Ammon's horn (tissue), 1 donor: ENCODE measurements around the gene EHMT1.

ENCODE experiments used
- DNase-seq: peaks from one replicate; pipeline ENCODE4 v3.0.0-alpha.2; 2016; ENCODE audit warnings: low spot score

EHMT1 gene

DNA sequence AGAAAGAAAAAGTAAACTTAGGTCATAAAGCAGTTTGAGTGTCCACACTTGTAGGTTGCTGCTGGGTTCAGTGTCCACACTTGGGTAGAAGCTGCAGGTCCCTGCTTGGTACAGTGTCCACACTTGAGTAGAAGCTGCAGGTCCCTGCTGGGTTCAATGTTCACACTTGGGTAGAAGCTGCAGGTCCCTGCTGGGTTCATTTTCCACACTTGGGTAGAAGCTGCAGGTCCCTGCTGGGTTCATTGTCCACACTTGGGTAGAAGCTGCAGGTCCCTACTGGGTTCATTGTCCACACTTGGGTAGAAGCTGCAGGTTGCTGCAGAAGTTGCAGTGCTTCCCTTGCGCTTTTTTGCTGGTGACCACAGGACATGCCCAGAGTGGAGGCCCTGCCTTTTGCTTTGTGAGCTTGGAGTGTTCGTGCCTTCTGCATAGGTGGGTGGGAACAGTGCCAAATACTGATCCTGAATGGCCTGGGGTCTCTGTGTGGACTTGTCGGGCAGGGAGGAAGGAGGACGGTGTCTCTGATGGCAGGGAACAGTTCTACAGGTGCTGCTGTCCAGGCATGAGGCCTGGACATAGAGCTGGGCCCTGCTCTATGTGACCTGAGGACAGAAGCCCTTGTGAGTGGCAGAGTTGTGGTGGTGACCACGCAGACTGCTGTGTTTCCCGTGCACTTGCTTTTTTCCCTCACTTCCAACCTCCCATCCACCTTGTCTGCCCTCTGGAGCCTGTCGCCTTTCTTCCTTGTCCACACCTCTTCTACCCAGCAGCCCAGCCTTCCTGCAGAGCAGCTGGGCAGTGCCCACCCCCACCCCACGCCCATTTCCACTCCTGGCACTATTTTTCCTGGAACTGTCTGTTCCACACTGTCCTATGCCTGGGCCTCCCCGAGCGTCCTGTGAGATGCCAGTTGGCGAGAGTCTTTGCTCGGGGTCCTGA lies 120.8 kb downstream of the EHMT1 start:
- DNase-seq, result no peak

DNA sequence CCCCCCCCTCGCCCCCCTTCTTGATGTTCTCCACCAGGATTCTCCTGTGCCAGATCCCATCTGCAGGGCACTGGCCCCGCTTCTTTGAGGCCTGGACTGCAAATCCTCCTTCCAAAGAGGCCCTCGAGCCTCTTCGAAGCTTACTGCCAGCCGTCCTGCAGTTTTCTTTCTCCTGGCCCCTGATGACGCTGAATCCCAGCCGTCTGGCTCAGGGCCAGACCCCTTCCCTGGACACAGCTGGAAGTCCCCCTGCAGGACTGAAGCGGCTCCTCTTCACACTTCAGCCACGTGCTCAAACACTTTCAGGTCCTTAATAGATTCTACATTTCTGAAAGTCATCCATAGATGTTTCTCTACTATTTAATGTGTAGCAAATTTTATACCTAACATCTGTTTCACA lies 121.5 kb downstream of the EHMT1 start:
- DNase-seq, result no peak

DNA sequence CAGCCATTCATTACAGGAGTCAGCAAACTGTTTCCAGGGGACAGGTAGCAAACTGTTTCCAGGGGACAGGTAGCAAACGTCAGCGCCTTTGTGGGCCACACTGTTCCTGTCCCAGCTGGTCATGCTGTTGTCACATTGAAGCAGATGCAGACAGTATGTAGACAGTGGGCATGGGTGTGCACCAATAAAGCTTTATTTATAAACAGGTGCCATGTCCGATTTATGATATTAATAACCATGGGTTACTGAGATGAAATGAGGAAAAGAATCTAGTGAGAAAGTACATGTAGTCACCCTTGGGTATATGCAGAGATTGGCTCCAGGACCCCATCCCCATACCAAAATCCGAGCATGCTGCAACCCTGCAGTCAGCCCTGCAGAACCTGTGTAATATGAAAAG lies 122.5 kb downstream of the EHMT1 start:
- DNase-seq, result no peak

DNA sequence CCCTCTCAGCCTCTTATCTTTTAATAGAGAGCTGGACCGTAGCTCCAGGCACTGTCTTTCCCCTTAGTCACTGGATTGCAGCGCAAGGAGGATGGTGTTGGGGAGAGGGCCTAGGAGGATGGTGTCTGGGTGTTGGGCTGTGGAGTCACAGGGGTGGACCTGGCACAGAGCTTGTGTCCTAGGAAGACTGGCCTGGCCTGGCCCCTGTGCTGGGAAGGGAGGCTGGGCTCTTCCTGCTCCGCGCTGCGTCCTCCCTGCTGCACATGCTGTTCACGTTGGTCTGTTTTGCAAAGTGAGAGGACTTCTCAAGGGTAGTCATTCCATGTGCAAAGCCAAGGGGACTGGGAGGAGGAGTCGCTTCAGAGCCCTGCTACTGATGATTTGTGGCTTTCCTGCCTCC lies 123.9 kb downstream of the EHMT1 start:
- DNase-seq, result peak; percentile 45

DNA sequence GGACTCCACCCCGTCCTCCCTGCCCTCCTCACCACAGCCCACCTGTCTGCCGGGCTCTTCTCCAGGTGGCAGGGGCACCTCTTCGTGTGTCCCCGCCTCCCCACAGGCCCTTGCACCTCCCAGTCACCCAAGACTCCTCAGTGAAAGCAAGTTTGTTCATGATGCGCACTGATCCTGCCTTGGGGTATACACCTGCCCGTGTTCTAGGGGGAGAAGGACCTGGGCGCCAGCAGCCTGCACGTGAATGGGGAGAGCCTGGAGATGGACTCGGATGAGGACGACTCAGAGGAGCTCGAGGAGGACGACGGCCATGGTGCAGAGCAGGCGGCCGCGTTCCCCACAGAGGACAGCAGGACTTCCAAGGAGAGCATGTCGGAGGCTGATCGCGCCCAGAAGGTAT lies 124.9 kb downstream of the EHMT1 start:
- no peak for DNase-seq

DNA sequence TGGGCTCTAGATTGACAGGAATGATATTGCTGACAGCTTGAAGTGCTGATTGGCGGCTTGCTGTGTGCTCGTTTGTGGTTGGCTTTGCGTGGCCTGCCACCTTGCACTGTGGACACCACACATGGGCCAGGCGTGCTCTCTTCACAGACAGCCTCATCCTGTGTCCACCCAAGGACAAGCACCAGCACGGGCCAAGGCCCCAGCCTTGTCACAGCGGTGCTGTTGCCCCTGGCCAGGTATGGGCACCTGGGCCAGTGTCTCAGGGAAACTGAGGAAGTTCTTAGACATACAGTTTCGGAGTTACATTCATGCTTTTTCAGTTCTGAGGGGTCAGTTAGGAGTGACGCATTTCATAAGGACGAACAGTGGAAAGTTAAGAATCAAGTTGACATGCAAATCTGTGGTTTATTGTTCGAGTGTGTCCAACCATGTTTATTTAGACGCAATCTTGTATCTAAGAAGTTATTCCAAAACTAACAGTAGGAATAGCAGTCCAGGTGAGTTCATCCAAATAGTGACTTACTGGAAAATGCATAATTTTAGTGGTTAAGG lies 125.9 kb downstream of the EHMT1 start:
- DNase-seq, result no peak

DNA sequence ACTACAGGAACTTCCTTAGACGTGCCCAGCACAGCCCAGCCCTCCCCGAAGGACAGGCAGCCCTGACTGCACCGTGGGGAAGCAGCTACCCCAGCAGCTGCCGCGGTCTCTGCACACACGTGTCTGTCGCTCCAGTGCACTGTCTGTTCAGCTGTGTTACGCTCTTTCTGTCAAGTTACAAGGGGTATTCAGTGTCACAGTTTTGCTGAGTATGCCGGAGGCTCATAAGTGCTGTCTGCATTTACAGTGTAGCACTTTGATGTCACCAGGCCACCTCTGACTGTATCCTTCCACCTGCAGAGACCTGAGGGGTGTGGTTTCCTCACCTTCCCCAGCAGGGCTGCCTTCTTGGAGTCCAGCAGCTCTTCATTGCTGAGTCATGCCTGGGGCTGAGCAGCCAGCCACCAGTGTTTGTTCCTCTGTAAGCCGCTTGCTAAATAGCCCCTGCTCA lies 126.8 kb downstream of the EHMT1 start:
- DNase-seq, result no peak

DNA sequence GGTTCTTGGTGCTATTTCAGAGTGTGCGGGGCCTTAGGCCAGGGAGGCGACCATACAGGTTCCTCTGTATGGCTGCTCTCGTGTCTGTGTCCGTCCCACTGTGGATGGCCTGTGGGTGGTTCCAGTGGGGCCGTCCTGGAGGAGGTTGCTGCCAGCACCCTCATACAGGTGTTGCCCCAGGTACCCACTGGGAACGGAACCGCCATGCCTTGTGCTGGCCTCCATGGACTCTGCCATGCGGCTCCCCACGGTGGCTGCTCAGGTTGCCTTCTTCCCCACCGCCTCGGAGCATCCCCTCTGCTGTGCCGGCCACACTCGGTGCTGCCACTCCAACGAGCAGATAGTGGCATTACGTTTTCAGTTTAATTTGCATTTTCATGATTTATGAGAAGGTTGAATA lies 129.5 kb downstream of the EHMT1 start:
- no peak for DNase-seq

DNA sequence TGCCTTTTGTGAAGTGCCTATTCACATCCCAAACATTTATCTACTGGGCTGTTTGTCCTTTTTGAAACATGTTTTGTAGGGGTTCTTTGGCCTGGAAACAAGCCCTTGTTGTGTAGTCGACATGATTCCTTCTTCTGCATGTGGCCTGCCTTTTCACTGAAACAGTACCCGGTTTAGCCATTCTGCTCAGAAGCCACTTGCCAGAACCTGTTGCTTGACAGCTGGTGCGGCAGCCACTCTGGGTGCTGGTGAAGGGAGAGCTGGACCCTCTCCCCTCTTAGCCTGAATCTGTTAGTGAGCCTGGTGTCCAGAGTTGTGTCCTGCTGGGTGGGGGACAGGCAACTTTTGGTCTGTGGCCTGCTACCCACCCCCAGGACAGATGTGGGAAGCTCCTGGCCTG lies 129.9 kb downstream of the EHMT1 start:
- no peak for DNase-seq

DNA sequence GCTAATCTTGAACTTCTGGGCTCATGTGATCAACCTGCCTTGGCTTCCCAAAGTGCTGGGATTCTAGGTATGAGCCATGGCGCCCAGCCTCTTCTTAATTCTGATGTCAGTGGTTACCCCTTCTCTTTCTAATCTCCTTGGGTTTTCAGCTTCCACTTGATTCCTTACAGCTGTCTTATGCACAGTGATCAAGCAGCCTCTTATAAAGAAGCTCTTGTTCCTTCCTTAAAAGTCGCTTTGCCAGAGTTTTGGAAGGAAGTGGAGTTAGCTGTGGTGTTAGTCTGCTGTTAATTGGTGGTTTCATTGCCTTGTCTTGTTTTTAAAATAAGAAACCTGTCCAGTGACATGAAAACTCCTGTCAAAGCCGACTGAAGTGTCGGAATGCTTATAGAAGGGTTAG lies 130.7 kb downstream of the EHMT1 start:
- no peak for DNase-seq

DNA sequence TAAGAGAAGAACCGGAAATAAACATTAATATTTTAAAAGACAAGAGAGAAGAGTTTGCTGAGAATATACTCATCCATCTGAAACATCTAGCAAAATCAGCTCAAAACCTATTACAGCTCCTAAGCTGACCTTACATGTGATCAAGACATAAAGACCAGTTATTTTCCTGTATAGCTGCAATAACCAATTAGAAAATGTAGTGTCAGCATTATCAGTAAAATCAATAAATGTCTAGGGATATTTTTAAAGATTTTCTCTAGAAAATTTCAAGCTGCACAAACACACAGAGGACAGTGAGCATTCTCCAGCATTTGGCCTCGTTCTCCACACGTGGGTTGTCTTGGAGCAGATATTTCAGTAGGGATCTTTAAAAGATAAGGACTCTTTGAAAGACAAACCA lies 131.2 kb downstream of the EHMT1 start:
- DNase-seq, result no peak

DNA sequence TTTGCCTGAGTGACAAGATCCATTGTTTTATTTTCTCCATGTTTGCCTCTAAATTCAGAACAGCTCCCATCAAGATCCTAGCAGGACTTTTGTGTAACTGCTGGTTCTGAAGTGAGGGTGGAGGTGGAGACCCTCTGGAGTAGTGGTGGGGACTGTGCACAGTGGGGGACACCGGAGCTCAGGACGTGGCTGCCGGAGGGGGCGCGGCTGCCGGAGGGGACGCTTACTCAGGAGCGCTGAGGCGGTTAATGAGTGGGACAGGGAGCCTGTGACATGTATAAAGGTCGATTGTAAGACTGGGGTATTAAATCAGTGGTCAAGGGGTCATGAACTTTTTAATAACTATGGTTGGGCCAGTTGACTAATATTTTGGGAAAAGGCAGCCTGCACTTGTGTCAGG lies 131.8 kb downstream of the EHMT1 start:
- DNase-seq, result no peak

DNA sequence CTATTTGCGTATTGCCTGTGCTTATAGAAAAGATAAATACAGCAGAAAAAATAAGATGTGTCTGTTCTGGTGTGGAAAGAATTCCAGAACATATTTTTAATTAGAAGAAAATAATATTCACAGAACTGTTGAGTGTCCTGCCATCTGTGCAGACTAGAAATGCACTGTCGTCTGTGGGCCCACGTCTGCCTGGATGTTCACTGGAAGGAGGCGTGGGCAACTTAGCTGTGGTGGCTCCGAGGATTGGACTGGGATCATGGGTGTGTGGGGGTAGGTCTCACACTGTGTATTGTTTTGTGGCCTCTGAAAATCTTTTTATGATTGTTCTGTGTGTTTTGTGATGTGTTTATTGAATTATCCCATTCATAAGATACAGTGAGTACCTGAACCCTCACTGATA lies 132.8 kb downstream of the EHMT1 start:
- peak; percentile 50 for DNase-seq

DNA sequence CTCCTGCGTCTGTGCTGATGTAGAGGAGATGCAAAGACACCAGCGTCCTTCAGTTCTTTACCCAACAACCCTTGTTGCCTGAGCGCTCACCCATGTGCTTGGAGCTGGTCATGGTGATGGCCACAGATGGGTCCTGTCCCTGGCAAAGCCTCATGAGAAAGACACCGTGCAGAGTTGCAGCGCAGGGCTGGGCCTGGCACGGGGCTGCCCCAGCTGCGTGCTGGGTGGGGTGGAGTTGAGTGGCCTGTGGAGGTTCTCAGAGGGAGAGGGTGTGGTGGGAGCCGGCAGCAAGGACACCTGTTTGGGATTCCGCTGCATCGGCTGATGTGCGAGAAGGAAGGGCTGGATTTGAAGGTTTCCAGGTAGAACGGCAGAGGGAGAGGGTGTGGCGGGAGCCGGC lies 133.6 kb downstream of the EHMT1 start:
- no peak for DNase-seq

DNA sequence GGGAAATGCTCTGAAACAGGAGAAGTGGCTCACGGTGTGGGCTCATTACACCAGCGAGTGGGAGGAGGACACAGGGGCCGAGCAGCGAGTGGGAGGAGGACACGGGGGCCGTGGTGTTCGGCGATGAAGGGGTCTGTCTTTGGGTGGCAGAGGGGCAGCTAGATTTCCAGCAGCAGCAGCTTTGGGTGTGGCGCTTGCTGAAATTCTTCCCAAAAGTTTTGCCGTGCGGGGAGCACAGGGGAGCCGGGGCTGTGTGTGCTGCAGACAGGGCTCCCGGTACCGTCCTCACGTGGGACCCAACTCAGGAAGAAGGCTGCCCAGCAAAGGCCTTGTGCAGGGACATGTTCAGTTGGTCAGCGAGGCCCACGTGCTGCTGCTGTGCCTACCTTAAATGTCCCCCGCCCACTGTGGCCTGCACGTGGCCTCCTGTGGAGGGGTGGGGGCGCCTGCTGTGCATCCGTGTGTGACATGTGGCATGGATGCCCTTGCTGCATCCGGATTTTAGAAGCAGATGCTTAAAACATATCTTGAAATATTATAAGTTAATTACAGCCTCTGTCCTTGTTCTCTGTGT lies 134.5 kb downstream of the EHMT1 start:
- DNase-seq, result no peak

DNA sequence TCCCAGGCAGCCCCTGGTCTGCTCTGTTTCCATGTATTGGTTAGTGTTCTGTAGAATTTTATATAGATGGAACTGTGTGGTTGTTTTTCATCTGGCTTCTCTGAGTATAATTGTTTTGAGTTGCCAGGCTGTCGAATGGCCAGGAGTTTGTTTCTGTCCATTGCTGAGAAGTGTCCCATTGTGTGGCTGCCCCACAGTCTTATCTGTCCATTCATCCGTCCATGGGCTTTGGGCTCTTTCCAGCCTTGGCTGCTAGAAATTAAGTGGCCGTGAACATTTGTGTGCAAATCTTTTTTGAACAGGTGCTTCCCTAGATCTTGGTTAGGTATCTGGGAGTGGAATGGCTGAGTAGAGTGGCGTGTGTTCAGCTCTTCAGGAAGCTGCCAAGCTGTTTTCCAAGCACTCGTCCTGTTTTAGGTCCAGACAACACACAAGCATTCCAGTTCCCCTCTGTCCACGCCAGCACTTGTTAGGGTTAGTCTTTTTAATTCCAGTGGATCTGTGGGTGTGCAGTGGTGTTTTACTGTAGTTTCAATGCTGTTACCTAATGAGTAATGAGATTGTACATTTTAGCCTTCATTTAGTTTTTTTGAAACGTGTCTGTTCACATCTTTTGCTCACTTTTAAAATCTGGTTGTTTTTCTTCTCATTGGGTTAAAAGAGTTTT lies 136.6 kb downstream of the EHMT1 start:
- no peak for DNase-seq

DNA sequence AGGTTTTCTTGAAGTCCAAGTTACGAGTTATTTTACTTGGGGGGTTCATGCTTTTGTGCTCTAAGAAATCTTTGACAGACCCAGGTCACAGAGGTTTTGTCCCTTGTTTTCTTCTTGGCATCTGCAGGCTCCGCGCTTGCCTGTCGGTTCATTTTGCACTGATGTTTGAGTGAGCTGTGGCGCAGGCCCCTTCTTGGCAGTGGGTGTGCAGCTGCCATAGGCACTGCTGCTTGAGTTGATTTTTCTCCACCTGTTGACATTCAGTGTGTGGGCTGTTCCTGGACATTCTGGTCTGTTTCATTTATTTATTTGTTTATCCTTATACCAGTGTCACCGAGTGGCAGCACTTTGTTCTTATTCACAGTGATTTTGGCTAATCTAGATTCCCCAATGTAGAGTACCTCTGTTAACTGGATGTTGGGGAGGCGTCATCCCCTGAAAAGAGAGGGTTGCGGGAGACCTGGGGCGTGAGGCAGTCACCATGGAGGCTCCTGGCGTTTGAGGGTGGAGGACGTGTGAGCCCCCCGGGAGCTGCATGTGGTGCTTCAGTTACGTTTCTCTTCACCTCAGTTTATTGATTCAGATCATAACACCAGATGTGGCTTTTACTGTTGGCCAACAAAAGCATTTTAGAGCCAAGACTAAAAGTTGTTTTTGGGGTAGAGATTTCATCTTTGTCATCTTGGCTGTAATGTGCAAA lies 137.4 kb downstream of the EHMT1 start:
- DNase-seq, result no peak

DNA sequence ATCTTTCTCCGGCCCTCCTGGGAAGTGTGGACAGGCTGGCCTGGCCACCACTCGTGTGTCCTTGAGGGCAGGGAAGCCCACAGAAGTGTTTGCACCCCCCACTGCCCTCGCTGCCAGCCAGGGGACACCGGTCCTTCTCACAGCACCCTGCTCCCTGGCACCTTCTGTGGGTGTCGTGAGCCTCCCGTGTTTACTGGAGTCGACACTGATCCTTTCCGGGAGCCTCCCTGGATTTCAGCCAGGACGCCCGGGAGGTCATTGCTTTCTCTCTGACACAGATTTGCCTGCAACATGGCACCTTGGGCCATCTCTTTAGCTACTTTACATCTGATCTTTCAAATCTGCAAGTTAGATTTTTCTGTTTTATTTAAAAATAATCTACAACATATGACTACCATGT lies 138.3 kb downstream of the EHMT1 start:
- no peak for DNase-seq

DNA sequence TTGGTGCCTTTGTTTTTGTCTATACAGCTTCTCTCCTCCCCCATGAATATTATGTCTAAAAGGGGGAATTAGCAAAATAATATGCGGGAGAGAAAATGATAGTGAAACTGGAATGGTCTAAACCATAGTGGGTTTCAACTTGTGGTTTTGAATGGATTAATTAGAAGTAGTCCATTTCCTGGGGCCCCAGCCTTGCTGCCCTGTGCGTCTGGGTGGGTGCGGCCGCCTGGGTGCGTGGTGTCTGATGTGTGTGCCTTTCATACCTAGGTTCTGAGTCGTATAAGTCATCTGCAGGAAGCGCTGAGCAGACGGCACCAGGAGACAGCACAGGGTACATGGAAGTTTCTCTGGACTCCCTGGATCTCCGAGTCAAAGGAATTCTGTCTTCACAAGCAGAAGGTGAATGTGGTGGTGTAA lies 138.8 kb downstream of the EHMT1 start:
- DNase-seq, result no peak

DNA sequence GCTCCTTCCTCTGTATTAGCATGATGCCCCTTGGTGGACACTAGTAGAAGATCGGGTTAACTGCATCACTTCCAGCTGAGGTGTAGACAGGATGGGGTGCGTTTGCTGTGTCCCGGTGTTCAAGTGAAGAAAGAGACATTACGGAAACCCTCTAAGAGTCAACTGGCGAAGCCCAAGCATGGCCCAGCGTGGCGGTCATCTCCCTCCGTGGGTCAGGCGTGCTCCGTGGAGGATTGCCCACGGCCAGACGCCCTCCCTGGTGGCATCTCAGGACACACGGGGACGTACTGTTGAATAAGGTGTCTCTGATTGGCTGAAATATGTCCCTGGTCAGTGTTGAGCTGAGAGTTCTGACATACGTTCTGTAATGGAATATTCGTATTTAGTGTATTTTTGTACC lies 139.3 kb downstream of the EHMT1 start:
- DNase-seq, result no peak

DNA sequence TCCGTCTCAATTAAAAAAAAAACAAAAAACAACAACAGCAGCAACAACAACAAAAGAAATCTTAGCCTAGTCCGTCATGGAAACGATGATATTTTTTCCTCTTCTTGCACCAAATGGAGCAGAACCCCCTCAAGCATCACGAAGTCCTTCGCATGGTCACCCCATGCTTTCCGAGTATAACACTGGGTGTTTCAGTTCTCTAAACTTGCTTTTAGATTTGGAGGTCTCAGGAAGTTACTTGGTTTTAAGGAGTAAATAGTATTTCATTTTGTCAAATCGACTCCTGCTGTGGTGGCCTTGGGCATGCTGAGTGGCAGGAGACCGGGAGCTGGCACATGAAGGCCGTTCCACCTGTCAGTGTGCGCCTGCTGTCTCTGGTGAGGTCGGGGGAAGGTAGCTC lies 140.3 kb downstream of the EHMT1 start:
- DNase-seq, result no peak

DNA sequence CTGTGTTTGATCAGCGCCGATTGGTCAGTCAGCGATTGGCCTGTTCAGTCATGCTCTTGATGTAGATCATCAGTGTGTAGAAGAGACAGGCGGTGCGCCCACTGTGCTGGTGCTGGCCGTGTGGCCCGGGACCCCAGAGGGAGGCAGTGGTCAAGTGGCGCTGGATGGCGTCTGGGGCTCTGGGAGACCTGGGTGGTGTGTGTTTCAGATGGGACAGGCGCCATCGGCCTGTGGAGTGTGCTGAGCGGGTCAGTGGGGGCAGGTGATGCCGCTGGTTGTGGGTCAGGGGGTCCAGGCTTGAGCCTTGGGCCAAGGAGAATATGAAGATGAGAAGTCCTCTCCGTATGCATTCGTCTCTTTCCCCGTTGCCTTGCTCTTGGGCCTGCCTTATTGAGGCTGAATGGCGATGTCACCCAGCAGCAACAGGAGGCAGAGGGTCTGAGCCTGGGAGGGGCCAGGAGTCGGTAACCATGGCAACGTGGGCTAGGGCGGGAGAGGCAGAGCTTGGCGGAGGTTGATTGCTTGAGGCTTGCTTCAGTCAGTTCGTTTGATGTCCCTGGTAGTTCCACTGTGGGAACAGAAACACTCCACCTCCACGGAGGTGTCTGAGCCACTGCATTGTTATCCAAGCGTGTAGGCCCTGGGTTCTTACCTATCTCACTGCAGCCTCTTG lies 141.0 kb downstream of the EHMT1 start:
- DNase-seq, result no peak
